ENCODE measurements around the gene PLIN5. TPM values are rescaled to one million over a fixed set of nuclear protein-coding genes. Genes with fewer than 3 reads are reported as not detected.

PLIN5 gene
- total RNA-seq, 1 experiment from 2014 or later: 3.5 TPM

DNA sequence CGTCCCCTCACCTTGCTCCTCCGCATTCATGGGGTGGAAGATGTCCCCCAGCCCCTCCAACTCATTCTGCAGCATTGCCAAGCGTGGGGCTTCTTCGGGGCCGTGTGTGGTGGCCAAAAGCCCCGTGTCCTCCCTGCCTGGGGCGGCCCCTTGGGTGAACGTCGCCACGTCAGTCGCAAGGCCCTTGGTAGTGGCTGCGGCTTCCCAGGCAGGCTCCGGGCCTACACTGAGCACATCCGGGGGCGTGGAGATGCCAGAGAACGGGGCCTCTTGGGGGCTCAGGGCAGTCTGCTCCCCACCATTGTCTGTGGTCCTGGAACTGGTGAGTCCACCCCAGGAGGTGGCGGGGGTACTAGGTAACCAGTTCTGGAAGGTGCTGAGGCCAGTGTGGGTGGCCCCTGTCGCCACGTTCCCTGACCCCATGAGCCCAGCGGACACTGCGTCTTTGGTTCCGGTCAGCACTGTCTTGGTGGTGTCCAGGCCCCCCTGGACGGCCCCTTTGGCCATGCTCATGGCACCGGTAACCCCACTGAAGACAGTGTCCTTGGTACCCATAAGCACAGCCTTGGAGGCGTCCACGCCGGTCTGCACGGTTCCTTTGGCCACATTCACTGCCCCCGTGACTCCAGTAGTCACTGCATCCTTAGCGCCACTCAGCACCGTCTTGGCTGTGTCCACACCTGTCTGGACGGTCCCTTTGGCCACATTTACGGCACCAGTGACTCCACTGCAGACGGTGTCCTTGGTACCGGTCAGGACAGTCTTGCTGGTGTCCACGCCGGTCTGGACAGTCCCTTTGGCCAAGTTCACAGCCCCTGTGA lies 24.4 kb downstream of the PLIN5 start:
- in situ Hi-C loops (cut with HindIII; ENCODE audit: low sequenced_read_pairs): no loop called here

DNA sequence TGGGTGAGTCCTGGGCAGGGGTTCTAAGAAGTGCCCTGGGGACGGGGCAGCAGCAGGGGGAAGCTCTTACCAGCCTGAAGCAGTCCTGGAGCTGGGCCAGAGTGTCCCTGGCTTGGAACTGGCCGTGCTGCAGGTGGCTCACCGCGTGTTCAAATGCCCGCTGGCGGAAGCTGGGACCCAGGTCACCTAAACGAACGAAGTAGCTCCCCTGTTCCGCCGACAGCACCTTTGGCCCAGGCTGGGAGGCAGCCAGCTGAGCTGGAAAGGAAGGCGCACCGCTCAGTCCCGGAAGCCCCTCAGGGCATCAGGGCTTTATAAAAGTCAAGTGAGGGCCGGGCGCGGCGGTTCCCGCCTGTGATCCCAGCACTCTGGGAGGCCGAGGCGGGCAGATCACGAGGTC lies 26.3 kb downstream of the PLIN5 start:
- DNase-seq (ENCODE audit: low spot score): no peak
- in situ Hi-C loops (cut with HindIII; ENCODE audit: low sequenced_read_pairs): no loop called here

More for the DNA sequence above, 24.4 kb downstream of the PLIN5 start:
- no peak for DNase-seq (ENCODE audit: low spot score)

DNA sequence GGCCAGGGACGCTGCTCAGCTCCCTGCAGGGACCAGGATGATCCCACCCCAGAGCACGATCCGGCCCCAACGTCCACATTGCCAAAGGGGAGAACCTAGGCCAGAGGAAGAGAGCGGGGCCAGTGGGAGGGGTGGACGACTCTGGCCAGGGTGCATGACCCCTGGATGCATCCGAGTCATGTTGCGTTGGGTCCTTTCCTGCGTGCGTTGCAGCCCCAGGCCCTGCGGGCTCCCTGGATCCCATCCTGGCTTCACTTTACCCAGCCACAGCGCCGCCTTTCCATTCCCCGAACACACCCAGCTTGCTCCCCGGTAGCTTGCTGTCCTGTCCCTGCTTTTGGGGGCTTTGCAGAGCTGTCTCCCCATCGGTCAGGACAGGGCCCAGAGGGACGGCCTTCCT lies 27.2 kb downstream of the PLIN5 start:
- DNase-seq (ENCODE audit: low spot score): no peak
- in situ Hi-C loops (cut with HindIII; ENCODE audit: low sequenced_read_pairs): no loop called here

DNA sequence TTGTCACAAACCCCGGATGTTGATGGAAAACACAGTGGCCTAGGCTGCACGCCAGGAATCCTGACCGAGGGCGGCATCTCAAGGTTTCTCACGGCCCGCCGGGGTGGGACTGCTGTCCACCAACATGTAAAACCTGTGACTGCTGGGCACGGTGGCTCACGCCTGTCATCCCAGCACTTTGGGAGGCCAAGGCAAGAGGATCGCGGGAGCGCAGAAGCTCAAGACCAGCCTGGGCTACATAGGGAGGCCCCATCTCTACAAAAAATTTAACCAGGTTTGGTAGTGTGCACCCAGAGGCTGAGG lies 27.9 kb downstream of the PLIN5 start:
- in situ Hi-C loops (cut with HindIII; ENCODE audit: low sequenced_read_pairs): no loop called here
- DNase-seq (ENCODE audit: low spot score): no peak

DNA sequence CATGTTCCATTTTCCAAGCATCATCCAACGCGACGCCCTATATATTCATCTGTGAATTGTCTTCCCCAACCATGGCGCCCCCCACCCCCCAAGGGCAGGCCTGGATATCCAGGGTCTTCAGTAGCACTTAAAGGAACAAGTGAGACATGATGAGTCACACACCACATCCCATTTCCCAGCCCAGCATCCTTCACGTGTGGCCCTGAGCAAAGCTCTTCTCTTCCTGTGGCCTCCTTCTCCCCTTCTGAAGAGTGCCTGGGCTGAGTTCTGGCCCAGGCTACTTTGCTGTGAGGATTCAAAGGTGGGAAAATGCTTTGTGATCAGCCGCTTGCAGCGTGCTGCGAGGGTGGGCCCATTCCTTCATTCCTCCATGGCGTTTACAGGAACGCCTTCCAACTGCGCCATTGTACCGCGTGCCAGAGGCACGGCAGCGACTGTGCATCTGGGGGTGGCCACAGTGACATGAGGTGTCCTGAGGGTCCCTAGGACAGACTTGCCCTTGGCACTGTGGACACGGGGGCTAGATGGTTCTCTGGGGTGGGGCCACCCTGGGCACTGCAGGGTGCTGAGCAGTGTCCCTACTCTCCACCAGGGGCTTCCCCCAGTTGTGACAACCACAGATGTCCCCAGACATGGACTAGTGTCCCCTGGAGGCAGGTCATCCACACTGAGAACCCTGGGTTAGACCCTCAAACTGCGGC lies 28.4 kb downstream of the PLIN5 start:
- no peak for DNase-seq (ENCODE audit: low spot score)
- in situ Hi-C loops (cut with HindIII; ENCODE audit: low sequenced_read_pairs): no loop called here

DNA sequence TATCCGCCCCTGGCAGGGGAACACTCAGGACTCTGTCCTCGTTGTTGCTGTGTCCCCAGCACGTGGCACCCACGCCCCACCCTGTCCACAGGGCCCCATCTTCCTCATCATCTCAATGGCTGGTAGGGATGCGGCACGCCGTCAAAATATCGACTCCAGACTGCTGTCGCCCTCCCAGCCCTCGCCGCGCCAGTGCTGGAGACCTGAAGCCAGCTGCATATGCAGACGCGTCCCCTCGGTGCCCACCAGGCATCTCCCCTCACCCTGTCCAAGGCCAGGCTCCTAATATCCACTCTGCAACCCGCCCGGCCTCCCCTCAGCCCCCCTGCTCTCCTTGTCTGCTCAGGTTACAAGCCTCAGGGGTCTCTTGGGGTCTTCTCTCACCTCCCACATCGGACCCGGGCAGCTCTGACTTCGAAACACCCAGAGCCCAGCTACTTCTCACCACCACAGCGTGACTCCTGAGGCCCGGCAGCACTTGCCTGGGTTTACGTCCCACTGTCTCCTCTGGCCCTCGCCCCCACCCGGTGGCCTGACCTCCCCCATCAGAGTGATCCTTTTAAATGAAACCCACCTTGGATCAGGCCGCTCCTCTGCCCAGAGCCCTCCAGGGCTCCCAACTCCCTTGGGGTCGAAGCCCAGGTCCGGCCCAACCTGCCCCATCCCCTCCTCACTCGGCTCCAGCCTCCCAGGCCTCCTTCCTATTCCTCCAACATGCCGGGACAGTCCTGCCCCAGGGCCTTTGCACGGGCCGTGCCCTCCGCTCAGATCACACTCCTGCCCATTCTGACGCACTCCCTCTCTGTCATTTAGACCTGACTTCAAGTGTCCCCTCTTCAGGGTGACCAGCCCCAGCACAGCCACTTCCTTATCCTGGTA lies 29.2 kb downstream of the PLIN5 start:
- in situ Hi-C loops (cut with HindIII; ENCODE audit: low sequenced_read_pairs): no loop called here
- no peak for DNase-seq (ENCODE audit: low spot score)

DNA sequence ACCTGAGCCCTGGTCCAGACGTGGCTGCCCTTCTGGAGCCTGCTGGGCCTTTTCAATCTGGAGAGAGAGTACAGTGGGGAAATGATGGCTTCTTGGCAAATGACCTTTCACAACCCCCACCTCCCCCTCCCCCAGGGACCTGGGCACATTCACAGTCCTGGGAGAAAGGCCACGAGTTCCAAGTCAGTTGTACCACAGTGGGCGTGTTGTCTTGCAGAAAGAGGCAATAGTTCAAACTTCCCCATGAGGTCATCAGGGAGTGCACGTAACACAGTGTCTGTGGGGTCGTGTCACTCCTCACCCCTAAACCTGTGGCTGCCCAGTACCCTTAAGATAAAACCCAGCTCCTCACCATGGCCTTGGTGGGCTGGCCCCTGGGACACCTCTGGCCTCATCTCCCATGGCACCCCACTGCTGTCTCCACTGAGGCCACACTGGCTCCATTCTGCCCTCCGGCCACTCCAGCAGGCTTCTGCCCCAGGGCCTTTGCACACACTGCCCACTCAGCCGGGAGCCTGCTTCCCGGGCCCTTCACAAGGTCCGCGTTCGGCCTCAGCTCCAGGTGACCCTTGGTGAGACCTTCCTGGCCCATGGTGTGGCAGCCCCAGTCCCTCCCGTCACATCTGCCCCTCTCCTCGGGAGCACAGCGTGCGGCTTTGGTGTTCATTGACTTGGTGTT lies 30.0 kb downstream of the PLIN5 start:
- in situ Hi-C loops (cut with HindIII; ENCODE audit: low sequenced_read_pairs): no loop called here
- no peak for DNase-seq (ENCODE audit: low spot score)

DNA sequence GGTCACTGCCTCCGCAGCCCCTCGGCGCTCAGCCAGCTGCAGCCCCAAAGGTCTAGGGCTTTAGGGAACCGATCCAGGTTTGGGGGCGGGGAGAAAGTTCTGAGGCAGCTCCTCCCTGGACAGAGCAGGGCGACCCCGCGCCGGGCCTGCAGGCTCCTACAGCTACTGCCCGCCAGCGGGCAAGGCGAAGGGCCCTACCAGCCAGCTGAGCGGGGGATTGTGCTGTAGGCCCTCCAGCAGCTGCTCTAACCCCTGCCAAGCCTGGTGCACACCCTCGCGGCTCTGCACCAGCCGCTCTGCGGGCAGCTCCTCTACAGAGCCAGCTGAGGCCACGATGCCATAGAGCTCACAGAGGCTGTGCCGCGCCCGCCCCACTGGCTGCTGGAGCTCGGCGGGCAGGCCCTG lies 30.7 kb downstream of the PLIN5 start:
- in situ Hi-C loops (cut with HindIII; ENCODE audit: low sequenced_read_pairs): no loop called here
- no peak for DNase-seq (ENCODE audit: low spot score)

DNA sequence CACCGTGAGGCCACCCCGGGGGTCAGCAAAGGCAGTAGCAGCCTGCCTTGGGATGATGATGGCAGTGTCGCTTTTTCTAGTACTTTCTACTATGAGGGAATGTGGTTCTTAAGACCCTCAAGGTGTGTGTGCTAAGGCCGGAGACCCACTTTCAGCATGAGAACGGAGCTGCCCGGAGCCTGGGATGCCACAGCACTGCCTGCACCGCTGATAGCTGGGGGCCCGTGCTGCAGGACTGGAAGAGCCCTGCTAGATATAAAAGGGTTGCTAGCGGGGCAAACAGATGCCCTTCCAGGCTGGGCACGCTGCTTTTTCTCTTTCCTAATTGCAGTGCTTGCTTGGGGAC lies 31.2 kb downstream of the PLIN5 start:
- in situ Hi-C loops (cut with HindIII; ENCODE audit: low sequenced_read_pairs): no loop called here
- DNase-seq (ENCODE audit: low spot score): no peak

DNA sequence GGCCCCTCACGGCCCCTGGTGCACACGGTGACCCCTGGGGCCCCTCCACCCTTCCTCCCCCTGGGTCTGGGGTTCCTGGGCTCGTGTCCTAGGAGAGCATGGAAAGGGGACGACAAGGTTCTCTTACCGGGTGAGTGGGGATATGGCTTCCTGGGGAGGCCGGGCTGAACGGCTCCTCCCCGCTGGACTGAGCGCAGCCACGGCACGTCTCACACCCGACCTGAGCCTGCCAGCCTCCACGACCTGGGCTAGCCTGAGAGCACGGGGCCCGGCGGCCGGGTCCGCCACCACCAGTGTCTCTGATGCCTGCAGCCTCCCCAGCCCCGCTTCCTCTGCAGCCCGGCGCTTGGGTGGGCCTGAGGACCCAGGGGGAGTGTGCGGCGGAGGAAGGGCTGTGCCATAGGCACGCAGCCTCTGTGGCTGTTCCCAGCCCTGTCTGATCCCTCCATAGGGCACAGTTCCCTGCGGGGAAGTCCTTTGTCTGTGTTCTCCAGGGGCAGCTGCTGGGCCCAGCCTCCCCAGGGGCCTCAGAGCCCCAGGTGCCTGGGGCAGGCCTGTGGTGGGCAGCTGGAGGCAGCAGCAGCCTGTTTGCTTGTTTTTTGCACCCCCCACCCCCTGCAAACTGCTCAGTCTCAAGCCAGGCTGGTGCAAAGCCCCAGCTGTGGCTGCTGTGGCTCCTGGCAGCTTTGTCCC lies 31.7 kb downstream of the PLIN5 start:
- no peak for DNase-seq (ENCODE audit: low spot score)
- in situ Hi-C loops (cut with HindIII; ENCODE audit: low sequenced_read_pairs): no loop called here

DNA sequence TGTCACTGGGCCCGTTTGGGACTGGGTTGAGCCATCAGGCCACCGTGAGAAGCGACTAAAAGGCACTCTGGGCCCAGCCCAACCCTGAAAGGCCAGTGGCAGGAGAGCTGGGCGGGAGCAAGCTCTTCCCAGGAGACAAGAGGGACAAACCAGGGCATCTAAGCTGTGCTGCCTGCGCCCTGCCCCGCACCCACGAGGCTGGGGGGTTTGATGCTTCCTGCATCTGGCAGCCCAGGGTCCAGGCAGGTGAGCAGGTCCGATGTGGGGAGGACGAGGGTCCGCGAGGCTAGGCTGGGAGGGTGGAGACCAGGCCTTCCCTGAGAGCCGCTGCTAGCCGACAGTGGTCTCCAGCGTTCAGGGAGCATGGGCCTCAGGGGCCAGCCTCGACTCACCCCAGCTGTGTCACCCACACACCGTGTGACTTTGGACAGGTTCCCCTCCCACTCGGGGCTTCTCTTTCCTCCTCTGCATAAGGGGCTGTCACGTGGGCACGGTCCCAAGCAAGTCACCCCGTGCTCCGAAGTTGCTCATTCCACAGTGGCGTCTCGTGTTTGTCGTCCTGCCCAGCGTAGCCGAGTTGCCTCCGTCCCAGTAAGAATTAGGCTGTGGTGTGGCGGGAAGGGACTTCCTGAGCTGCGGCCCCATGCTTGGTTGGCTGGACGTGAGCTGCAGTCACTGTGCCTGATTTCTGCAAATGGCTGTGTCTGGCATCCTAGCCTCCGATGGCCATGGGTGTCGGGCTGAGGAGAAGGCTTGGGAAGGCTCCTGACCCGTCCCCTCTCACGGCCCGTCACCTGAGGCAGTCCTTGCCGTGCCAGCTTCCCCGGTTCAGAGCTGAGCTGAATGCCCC lies 32.5 kb downstream of the PLIN5 start:
- DNase-seq (ENCODE audit: low spot score): no peak
- in situ Hi-C loops (cut with HindIII; ENCODE audit: low sequenced_read_pairs): no loop called here

DNA sequence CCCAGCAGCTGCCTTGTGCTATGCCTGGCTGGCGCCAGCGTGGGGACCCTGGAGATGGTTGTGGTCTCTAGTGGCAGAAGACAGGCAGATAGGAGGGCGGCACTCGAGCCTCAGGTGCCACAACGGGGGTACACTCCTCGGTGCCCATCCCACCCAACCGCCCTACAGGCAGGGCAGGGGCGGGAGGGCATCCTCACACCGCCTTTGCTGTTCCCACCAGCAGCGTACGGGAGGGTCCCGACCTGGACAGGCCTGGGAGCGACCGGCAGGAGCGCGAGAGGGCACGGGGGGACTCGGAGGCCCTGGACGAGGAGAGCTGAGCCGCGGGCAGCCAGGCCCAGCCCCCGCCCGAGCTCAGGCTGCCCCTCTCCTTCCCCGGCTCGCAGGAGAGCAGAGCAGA lies 33.3 kb downstream of the PLIN5 start:
- in situ Hi-C loops (cut with HindIII; ENCODE audit: low sequenced_read_pairs): no loop called here
- DNase-seq (ENCODE audit: low spot score): no peak

DNA sequence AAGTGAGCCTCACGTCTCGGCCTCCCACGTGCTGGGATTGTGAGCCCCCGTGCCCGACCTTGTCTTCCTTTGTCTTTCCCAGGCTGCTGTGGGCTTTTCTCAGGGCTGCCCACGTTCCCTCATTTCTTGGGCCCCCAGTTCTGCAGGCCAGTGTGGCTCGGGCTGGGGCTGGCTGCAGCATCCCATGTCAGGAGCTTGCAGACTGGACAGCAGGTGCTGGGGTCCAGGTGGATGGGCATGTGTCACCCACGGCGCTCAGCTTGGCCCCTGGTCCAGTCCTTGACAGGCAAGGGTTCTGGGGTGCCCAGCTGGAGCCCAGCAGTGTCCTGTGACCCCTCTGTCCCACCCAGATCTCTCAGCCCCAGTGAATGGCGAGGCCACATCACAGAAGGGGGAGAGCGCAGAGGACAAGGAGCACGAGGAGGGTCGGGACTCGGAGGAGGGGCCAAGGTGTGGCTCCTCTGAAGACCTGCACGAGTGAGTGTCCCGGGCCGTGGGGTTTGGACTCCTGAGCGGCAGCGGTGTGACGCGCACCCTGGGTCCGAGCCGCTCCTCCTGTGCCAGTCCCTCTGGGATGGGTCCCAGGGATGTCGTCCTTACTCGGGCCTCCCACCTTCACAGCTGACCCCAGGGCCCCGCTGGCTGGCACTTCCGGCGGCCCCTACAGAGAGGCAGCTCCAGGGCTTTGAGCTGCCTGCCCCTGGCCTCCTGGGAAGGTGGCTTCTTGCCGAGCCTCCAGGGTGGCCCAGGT lies 34.0 kb downstream of the PLIN5 start:
- in situ Hi-C loops (cut with HindIII; ENCODE audit: low sequenced_read_pairs): no loop called here
- no peak for DNase-seq (ENCODE audit: low spot score)

DNA sequence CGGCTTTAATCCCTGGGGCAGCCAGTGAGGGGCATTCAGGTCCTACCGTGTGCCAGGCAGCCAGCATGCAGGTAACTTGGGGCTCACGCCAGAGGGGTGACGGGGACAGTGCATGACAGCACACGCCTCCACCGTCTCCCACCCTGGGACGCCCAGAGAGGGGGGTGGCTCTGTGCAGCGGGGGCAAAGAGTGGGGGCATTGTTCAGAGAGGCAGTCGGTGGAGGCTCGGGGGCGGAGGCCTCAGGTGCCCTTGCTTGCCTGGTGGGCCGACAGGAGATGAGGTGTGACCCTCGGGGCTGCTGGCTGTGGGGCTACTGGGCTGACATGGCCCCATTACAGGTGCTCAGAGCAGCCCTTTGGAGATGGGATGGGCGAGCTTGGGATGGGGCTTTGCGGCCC lies 35.2 kb downstream of the PLIN5 start:
- in situ Hi-C loops (cut with HindIII; ENCODE audit: low sequenced_read_pairs): no loop called here
- no peak for DNase-seq (ENCODE audit: low spot score)

DNA sequence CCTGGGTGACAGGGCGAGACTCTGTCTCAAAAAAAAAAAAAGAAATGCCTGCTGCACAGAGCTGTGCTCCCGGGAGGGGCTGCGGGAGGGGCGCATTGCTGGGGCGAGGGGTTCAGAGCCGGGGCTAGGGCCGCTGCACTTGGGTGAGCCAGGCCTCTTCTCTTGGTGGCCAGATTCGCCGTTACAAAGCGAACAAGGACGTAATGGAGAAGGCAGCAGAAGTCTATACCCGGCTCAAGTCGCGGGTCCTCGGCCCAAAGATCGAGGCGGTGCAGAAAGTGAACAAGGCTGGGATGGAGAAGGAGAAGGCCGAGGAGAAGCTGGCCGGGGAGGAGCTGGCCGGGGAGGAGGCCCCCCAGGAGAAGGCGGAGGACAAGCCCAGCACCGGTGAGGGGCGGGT lies 35.7 kb downstream of the PLIN5 start:
- in situ Hi-C loops (cut with HindIII; ENCODE audit: low sequenced_read_pairs): no loop called here
- no peak for DNase-seq (ENCODE audit: low spot score)

DNA sequence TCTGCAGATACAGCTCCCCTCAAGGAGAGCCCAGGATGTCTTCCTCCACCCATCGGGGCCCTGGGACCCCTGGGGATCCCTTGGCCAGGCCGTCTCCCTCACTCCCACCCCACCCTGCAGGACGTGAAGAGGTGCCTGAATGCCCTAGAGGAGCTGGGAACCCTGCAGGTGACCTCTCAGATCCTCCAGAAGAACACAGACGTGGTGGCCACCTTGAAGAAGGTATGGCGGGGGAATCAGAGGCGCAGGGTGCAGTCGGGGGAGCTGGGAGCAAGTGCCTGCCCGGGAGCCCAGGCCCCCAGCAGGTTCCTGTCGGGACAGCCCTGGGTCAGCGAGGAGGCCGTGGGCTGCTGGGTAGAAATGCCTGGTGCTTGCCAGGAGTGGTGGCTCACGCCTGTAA lies 36.3 kb downstream of the PLIN5 start:
- no peak for DNase-seq (ENCODE audit: low spot score)
- in situ Hi-C loops (cut with HindIII; ENCODE audit: low sequenced_read_pairs): no loop called here

DNA sequence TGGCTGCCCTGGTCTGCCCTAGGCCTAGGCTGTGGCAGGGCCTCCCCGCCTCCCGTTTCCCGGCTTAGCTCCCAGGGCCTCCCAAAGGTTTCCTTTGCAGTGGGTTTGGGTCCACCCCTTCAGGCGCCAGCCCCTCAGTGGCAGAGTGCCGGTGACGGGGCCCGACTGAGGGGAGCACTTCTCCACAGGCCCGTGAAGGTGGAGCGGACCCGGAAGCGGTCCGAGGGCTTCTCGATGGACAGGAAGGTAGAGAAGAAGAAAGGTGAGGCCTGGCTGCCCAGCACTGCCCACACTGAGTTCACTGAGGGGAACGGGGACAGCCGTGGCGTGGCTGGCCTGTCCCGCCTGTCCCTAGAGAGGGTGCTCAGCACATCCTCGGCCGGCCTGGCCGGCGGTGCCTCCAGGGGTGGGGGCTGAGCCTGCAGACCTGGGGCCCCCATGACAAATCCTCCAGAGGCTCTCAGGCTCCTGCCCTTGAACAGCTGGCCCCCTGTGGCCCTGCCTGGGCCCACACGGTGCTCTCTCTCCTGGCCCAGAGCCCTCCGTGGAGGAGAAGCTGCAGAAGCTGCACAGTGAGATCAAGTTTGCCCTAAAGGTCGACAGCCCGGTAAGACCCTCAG lies 37.1 kb downstream of the PLIN5 start:
- in situ Hi-C loops (cut with HindIII; ENCODE audit: low sequenced_read_pairs): no loop called here
- no peak for DNase-seq (ENCODE audit: low spot score)
